DND-41 (cell line): Measurements from ENCODE around the gene ARFRP1.

Experiments
- CTCF ChIP-seq: IDR thresholded peaks from 2 replicates; pipeline ENCODE4 v1.5.1; 2012; ENCODE audit warnings: borderline replicate concordance, low read length, moderate library complexity, mild to moderate bottlenecking; ENCODE audit not compliant: poor library complexity, severe bottlenecking; ENCODE audit errors: extremely low read depth
- EZH2 ChIP-seq: IDR thresholded peaks from 3 replicates; pipeline ENCODE4 v1.6.1; 2012; ENCODE audit warnings: borderline replicate concordance, low read depth, mild to moderate bottlenecking, moderate library complexity, low read length, inconsistent platforms; ENCODE audit not compliant: severe bottlenecking

GRCh38 chr20:63678071-63678470 lies 29.7 kb downstream of the ARFRP1 start:
- TF ChIP-seq CTCF (no peak), EZH2 (no peak)
